ENCODE measurements around the gene SHCBP1L. TPM values are rescaled to one million over a fixed set of nuclear protein-coding genes. Genes with fewer than 3 reads are reported as not detected.

Gene SHCBP1L
- total RNA-seq: not detected in 2 replicates

DNA sequence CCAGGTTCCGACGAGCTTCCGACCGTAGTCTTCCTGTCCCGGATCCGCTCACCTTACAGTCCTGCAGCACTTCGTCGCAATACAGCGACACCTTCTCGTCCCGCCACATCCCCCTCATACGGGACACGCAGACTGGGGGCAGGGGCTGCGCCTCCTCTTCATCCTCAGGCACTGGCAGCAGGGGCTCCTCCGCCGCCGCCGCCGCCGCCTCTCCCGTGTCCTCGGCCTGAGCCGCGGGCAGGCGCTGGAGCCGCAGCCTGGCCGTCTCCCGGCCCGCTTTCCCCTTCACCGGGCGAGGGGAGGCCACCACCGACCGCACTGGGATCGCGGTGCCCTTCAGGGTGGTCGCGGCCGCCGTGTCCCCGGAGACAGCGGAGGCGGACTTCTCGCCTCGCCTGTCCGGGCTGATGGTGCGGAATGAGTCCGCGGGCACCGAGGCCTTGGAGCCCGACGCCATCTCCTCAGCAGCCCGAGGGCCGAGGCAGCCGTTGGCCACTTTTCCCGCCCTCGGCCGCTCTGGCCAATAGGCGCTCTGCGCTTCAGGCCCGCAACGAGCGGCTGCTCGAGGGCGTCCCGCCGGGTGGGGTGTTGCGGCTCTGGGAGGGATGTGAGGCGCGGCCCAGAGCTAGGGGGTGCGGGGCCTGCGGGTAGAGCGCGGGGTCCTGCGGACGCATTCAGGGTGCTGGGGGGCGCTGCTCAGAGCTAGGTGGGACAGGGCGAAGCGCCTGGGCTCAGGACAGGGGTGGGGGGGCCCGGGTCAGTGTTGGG is at the start of gene SHCBP1L:
TSS of gene SHCBP1L (minus strand) at position 490 of the 768 bp plus-strand sequence. CDS start at position 457, 33 bp downstream.
- DNase-seq (ENCODE audit: extremely low read depth, low read depth, low spot score): no peak

DNA sequence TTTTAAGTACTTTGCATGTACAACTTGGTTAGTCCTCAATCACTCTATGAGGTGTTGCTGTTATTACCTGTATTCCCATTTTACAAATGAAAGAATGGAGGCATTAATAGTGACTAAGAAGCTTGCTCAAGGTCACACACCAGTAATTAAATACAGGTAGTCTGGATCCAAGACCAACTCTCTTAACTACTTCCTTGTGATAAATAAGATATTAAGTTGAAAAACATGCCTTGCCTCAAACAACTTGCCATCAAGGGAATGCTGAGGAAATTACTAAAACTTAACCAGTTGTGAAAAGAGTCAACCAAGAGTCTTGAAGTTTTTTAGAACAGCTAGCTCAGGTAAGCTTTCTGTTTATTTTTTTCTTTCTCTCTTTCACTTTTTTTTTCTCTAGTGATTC is 49.3 kb upstream of the SHCBP1L start:
- DNase-seq (ENCODE audit: extremely low read depth, low read depth, low spot score): no peak

DNA sequence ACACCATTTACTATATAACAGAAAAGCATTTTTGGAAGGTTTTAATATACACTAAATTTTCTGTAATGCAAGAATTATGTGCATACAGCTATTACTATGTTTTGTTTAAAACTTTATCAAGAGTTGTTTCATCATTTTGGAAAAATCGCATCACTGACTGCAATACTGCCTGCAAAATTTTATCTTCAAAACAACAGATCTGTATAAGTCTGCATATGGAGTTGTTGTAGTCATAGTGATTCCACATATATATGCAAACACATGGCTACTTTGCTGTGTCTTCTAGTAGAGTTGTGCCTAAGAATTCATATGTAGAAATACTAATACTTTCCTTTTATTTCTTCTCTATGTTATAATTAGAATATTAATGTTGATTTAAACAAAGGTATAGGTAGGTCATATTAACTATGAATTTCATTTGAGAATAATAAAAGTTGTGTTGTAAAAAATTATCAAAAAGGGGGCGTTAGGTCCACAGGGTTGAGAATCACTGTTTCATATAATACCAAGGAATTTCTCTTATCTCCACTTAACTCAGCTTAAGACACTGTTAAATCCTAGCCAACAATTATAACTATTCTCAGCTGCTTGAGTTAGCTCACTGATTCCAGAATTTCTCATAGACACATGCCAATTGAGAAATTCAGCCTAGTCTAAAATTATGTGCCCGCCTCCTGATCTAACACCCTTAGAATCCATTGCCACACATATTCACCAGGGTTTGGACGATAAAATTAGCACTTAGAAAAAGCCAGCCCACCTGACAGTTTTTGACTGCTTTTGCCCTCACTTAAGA is 47.4 kb upstream of the SHCBP1L start:
- DNase-seq (ENCODE audit: extremely low read depth, low read depth, low spot score): no peak

DNA sequence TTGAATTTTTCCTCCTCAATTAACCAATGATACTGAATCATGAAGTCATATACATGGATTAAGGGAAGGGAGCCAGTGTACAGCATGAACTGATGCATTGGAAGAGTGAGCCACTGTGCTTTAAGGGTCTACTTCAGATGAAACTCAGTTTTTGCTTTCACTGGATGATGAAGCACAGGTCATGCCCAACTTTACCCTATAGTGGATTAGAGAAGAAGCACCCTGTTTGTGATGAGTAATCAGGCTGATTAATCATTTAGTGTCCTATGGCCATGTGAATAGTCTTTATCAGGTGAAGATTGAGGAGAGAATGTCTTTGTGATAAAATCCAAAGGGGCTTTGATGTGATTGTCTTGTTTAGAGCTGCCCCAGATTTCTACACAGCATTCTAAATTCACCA is 45.5 kb upstream of the SHCBP1L start:
- DNase-seq (ENCODE audit: extremely low read depth, low read depth, low spot score): no peak

DNA sequence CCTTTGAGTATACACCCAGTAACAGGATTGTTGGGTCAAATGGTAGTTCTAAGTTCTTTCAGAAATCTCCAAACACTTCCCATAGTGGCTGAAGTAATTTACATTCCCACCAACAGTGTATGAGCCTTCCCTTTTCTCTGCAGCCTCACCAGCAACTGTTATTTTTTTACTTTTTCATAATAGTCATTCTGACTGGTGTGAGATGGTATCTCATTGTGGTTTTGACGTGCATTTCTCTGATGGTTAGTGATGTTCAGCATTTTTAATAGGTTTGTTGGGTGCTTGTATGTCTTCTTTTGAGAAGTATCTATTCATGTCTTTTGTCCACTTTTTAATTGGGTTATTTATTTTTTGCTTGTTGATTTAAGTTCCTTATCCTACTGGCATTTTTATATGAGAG is 43.9 kb upstream of the SHCBP1L start:
- DNase-seq (ENCODE audit: extremely low read depth, low read depth, low spot score): no peak

DNA sequence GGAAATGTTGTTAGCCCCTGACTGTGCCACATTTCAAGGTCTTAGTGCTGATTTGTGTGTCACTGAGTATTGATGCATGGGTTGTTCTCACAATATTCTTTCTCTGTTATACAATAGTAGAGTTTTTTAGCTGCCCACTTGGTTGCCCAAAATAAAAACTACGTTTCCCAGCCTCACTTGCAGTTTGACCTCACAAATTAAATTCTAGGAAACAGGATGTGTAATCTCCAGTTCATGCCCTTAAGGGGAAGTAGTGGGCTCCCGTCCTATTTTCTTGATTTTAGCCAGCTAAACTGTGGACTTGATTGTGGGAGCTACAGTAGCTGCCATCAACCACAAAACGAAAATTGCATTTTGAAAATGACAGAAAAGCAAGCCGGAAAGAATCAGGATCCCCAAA is 42.9 kb upstream of the SHCBP1L start:
- DNase-seq (ENCODE audit: extremely low read depth, low read depth, low spot score): no peak

DNA sequence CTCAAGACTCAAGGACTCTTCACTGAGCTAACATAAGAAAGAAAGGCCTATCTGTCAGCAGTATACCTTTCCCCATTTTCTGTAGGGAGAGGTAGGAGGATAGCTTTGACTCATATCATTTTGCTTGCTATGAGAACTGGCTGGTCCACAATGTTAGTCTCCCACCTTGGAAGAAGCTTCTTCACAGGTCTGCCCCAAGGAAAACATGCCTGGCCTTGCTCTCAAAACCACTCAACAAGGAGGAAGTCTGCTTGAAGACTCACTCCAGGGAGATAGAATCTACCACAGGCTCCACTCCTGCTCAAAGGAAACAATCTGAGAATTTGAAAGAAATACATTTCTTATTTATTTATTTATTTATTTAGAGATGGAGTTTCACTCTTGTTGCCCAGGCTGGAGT is 40.8 kb upstream of the SHCBP1L start:
- no peak for DNase-seq (ENCODE audit: extremely low read depth, low read depth, low spot score)

DNA sequence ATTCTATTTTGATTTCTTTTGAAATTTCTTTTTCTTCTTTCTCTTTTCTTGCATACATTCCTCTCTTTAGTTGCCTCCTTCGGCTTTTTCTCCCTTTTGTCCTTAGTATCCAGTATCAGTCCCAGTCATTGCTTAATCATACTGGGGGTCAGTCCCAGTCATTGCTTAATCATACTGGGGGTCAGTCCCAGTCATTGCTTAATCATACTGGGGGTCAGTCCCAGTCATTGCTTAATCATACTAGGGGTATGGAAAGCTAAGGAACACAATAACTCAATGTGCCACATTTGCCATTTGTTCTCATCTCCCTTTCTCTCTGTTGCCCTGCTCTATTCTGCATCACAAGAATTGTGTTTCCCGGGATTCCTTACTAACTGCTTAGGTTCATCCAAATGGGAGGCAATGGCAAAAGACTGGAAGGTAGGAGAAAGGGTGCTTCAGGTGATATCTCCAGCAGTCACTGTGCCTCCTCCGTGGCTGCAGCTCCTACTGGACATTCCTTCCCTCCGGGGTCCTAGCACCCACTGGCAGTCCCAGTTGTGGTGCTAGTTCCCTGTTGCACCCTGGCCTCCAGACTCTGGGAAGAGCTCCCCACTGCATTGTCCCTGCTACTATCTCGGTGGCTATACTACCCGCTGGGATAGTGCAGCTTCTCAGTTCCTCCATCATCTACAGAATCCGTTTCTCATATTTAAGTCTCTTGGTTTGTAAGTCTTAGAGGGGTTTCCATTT is 37.6 kb upstream of the SHCBP1L start:
- DNase-seq (ENCODE audit: extremely low read depth, low read depth, low spot score): no peak

DNA sequence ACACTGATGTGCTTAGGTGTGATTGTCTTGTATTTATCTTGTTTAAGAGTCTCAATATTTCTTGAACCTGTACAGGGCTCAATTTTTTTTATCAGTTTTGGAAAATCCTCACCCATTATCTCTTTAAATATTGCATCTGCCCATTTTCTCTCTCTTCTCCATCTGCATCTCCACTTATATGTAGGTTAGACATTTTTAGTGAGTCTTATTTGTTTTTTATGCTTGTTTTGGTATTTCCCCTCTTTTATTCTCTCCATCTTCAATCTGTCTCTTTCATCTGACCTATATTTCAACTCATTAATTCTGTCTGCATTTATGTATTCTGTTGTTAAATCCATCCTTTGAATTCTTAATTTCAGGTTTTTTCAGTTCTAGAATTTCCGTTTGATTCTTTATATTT is 32.9 kb upstream of the SHCBP1L start:
- DNase-seq (ENCODE audit: extremely low read depth, low read depth, low spot score): no peak

DNA sequence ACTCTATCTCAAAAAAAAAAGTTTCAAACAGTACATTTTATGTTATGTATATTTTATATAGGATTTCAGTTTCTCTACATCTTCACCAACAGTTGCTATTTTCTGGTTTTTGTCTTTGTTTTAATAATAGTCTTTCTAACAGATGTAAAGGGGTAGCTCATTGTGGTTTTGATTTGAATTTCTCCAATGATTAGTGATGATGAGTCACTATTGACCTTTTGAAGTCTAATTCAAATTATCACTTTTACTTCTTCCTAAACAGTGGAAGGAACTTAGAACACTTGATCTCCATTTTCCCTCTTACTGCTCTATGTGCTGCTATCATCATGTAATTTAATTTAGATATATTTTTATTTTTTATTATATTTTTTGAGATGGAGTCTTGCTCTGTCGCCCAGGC is 31.7 kb upstream of the SHCBP1L start:
- no peak for DNase-seq (ENCODE audit: extremely low read depth, low read depth, low spot score)

DNA sequence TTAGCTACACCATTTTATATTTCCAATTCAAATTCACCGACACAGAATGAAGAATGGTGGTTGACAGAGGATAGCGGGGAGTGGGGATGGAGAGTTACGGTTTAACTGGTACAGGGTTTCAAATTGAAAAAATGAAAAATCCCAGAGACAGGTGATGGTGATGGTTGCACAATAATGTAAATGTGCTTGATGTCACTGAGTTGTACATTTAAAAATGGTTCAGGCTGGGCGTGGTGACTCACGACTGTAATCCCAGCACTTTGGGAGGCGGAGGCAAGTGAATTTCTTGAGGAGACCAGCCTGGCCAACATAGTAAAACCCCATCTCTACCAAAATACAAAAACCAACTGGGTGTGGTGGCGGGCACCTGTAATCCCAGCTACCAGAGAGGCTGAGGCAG is 31.2 kb upstream of the SHCBP1L start:
- no peak for DNase-seq (ENCODE audit: extremely low read depth, low read depth, low spot score)

DNA sequence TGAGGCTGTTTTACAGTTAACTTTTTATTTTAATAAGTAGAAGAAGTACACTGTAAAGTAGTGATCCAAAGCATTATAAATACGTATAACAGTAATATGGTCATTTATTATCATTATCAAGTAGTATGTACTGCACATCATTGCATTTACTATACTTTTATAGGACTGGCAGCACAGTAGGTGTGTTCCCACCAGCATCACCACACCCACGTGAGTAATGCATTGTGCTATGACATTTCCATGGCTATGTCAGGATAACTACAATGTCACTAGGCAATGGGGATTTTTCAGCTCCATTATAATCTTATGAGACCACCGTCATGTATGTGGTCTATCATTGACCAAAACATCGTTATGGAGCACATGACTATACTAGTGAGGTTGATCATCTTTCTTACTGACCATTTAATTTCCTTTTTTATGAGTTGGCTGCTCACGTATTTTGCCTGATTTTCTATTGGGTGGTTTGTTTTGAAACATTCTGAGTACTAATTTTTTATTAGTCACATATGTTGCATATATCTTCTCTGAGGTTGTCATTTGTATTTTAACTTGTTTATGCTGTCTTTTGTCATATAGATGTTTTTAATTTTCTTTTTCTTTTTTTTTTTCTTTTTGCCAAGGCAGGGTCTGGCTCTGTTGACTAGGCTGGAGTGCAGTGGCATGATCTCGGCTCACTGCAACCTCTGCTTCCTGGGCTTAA is 25.3 kb upstream of the SHCBP1L start:
- DNase-seq (ENCODE audit: extremely low read depth, low read depth, low spot score): no peak

DNA sequence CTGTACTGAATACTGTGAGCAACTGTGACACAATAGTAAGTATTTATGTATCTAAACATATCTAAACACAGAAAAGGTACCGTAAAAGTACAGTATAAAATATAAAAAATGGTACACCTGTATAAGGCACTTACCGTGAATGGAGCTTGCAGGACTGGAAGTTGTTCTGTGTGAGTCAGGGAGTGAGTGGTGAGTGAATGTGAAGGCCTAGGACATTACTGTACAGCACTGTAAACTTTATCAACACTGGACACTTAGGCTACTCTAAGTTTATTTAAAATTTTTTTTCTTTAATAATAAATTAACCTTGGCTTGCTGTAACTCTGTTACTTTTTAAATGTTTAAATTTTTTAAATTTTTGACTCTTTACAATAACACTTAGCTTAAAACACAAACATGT is 24.5 kb upstream of the SHCBP1L start:
- DNase-seq (ENCODE audit: extremely low read depth, low read depth, low spot score): no peak

DNA sequence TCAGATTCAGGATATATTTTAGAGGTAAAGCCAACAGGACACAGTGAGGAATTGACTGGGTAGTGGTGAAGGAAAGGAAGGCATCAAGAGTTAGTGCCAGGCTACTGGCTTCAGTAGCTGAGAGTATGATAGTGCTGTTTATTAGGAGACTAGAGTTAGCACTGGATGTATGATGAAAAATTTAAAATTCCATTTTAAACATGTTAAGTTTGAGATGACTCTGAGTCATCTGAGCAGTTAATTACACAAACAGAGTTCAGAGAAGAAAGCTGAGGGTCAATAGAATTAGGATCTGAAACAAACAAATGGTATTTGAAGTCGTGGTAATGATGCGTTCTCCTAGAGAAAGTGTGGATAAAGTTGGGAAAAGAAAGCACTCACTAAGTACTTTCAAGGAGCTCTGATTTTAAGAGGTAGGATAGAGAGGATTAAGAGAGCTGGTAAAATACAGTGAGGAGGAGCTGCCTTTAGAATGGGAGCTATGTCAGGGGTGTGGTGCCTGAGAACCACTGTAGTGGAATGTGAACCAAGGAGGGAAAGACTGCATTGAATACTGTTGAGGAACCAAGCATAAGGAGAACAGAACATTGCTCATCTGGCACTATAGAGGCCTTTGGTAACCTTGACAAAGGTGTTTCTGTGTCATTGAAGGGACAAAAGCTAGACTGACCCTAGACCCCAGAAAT is 21.7 kb upstream of the SHCBP1L start:
- DNase-seq (ENCODE audit: extremely low read depth, low read depth, low spot score): no peak

DNA sequence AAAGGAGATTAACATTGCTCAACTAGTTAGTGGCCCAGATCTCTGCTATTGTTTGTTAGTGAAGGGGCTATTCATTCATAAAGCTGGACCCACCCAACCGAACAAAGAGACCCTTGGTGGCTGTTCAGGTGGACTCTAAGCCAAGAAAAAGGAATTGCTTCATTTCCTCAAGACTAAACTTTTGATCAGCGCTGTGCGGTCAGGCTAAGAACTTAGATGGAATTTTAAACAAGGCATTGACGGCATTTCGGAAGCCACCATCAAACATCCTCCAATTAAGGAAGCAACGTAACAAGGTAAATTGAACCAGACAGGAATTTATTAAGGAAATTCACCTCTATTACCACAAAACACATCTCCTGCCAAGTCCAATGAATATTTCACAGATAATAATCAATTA is 19.9 kb upstream of the SHCBP1L start:
- no peak for DNase-seq (ENCODE audit: extremely low read depth, low read depth, low spot score)

DNA sequence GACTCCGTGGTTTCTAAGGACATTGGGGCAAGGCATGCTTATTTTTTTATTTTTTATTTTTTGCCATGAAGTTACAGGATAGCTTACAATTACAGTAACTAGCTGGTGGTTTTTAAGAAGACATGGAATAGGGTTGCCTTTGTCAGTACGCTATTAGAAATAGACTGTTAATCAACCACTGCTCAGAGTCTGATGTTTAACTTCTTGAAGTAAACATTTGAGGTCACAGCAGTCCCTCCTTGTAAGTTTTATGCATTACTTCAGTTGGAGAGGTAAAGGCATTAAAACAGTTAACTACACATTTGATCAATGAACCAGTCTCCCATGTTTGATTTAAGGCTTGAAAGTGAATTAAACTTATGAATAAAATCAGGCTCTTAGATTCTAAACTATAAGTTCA is 19.3 kb upstream of the SHCBP1L start:
- no peak for DNase-seq (ENCODE audit: extremely low read depth, low read depth, low spot score)

DNA sequence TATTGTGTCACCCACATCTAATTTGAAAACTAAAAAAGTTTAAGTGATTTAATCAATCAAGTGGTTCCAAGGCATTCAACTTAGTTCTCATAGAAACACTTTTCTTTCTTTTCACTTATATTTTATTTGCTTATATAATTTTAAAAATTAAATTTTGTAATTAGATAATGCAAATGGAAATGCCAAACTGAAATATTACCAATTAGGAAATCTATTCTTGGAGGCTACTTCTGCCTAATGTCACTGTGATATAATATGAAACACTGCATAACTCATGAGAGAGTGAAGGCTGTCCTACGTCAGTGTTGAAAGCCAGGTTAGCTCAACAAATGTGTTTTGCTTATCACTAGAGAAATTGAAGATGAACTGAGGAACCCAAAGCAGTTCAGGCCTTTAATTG is 18.3 kb upstream of the SHCBP1L start:
- DNase-seq (ENCODE audit: extremely low read depth, low read depth, low spot score): no peak

DNA sequence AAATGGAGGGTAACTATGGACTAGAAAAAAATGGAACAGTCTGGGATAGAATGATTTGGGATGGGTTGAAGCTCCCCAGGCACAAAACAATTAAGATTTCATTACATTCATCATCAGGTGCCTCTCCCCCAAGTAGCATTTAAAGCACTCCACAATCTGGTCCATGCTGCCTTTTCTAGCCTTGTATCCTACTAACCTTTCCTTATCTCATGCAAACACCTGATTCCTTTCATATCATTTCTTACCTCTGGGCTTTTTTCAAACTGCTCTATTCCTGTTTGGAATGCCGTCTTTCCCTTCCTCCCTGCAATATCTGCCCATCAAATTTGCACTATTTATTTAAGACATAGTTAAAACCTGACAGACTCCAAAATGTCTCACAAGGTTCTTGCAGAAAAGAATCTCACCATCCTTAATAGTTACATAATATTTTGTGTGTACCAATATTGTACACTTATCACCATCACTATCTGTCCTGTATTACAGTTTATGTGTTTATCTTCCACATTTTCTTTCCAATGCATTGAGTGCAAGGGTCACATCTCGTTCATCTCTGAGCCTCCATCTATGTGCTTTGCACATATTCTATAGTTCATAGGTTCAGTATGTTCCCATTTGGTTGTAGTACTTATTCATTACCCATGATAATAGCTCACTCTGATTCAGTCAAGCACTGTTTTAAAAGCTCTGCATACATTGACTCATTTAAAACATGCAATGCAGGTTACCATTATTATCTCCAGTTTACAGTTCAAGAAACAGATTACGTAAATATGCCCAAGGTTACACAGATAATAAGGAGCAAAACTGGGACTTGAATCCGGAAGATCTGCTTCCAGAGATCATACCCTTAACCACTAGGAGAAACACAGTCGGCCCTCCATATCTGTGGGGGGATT is 16.1 kb upstream of the SHCBP1L start:
- no peak for DNase-seq (ENCODE audit: extremely low read depth, low read depth, low spot score)

DNA sequence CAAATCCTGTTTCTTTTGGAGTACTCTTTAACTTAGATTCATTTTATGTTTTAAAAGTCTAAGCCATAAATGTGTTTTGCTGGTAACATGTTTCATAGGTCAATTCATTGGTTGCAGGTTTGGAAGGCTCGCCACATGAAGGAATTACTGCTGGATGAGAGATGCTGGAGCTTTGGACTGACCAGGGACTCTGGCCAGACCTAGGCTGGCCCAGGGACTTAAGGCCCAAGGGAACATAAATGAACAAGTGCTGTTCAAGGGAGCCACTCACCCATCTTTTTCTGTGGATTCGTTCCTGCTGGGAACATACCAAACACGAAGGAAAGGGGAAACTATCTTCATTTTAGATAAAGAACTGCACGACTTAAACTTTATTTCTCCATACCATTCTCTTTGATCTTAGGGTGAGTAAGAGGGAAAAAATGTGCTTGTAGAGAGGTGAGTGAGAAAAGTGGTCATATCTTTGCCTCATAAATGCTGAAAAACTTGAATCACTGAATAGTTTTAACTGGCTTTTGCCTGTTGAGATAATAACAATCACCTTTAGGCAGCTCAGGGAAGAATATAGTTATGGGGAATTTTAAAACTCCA is 15.3 kb upstream of the SHCBP1L start:
- no peak for DNase-seq (ENCODE audit: extremely low read depth, low read depth, low spot score)
